Hepatocyte (in vitro differentiated cells): ENCODE data around the gene MEP1B. TPM values are rescaled to one million over a fixed set of nuclear protein-coding genes. Genes with fewer than 3 reads are reported as not detected.

Source experiments
- DNase-seq: peaks from one replicate; pipeline ENCODE4 v3.0.0-alpha.2; 2016; ENCODE audit warnings: low spot score
- H2AFZ ChIP-seq: fragments of 200-600 bp; sonication (generic); 2 replicates; pipeline ENCODE4 v1.6.0; 2016; ENCODE audit warnings: antibody characterized with exemption, mild to moderate bottlenecking
- H3K27ac ChIP-seq: fragments of 200-600 bp; sonication (generic); 2 replicates; pipeline ENCODE4 v1.5.1; 2016; ENCODE audit warnings: mild to moderate bottlenecking
- H3K27me3 ChIP-seq: fragments of 200-600 bp; sonication (generic); 2 replicates; pipeline ENCODE4 v1.6.1; 2016
- H3K36me3 ChIP-seq: fragments of 200-600 bp; sonication (generic); replicated peaks from 2 replicates; pipeline ENCODE4 v1.5.1; 2016; ENCODE audit warnings: low read depth; ENCODE audit not compliant: insufficient read depth
- H3K4me1 ChIP-seq: fragments of 200-600 bp; sonication (generic); 2 replicates; pipeline ENCODE4 v1.5.1; 2016; ENCODE audit warnings: mild to moderate bottlenecking, moderate library complexity; ENCODE audit not compliant: insufficient read depth
- H3K4me2 ChIP-seq: fragments of 200-600 bp; sonication (generic); 2 replicates; pipeline ENCODE4 v1.6.0; 2016
- H3K4me3 ChIP-seq: fragments of 200-600 bp; sonication (generic); 2 replicates; pipeline ENCODE4 v1.5.1; 2016; ENCODE audit warnings: mild to moderate bottlenecking
- H3K79me2 ChIP-seq: fragments of 200-600 bp; sonication (generic); 2 replicates; pipeline ENCODE4 v1.6.0; 2017; ENCODE audit warnings: mild to moderate bottlenecking
- H3K9me2 ChIP-seq: fragments of 200-600 bp; sonication (generic); replicated peaks from 2 replicates; pipeline ENCODE4 v1.6.0; 2017; ENCODE audit warnings: mild to moderate bottlenecking; ENCODE audit not compliant: insufficient read depth
- H3K9me3 ChIP-seq: fragments of 200-600 bp; sonication (generic); 2 replicates; pipeline ENCODE4 v1.5.1; 2016; ENCODE audit warnings: low read depth, mild to moderate bottlenecking
- H4K20me1 ChIP-seq: fragments of 200-600 bp; sonication (generic); 2 replicates; pipeline ENCODE4 v1.6.0; 2016; ENCODE audit warnings: mild to moderate bottlenecking; ENCODE audit not compliant: insufficient read depth, poor library complexity, severe bottlenecking
- EZH2 ChIP-seq: fragments of 200-600 bp; sonication (generic); IDR thresholded peaks from 2 replicates; pipeline ENCODE4 v1.6.1; 2016; ENCODE audit warnings: antibody characterized with exemption, mild to moderate bottlenecking, borderline replicate concordance
- EZH2phosphoT487 ChIP-seq: fragments of 200-600 bp; sonication (generic); IDR thresholded peaks from one replicate; pipeline ENCODE4 v1.6.1; 2018; ENCODE audit warnings: antibody characterized with exemption, mild to moderate bottlenecking, low read depth, moderate library complexity; ENCODE audit not compliant: unreplicated experiment, severe bottlenecking
- WGBS: methylation state at CpG from one replicate; pipeline ENCODE4 v1.1.6; 2016; ENCODE audit warnings: low lambda C conversion rate; ENCODE audit errors: missing lambda C conversion rate; 5-methylcytosine and 5-hydroxymethylcytosine counted together
- polyA plus RNA-seq: library from polyadenylated mRNA; unstranded; fragments of >200 nt; fragmentation: Nextera tagmentation; extraction: Ambion mirVana; gene quantifications from 2 replicates; pipeline ENCODE4 v1.2.1, GENCODE V29; 2016
- total RNA-seq: library from RNA; depleted of rRNA; stranded (reverse); fragments of >200 nt; gene quantifications from 2 replicates; pipeline ENCODE4 v1.2.3, GENCODE V29; 2014
- TF ChIP-seq, protein P1 (sequence below): fragments of 200-600 bp; sonication (generic); IDR thresholded peaks from 2 replicates; pipeline ENCODE4 v1.5.1; 2016; ENCODE audit warnings: antibody characterized with exemption, mild to moderate bottlenecking; ENCODE audit not compliant: poor library complexity

MEP1B gene
- total and polyA plus RNA-seq, 2 experiments from 2014 or later, result 0.22 to 2.3 TPM

DNA sequence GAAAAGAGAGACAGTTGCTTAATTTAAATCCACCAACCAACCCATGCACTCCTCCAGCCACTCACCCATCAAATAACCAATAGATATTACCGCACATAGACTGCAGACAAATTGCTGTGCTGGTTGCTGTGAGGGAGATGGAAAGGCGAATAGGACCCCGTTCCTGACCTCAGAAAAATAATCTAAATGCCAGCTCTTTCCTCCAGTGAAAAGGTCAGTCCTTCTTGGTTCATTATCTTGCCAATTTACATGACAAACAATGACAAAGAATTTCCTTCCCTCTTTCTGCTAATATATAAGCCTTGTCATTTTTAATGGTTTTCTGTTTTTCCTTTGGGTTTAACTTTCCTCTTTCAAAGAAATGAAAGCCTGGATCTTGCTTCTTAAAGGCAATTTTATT, 61.6 kb downstream of the MEP1B start:
- DNase-seq, result no peak
- Histone ChIP-seq H3K4me3 (no peak overlapping the region), H4K20me1 (no peaks in the 10 kb centered on the region), H3K36me3 (no peaks in the 10 kb centered on the region), H3K4me2 (no peak overlapping the region), H3K4me1 (no peaks in the 10 kb centered on the region), H3K79me2 (no peaks in the 10 kb centered on the region), H3K9me2 (no peaks in the 10 kb centered on the region), H2AFZ (no peak overlapping the region), H3K9me3 (no peaks in the 10 kb centered on the region), H3K27me3 (no peaks in the 10 kb centered on the region), H3K27ac (no peak overlapping the region)
- WGBS, result 93% methylated on average over 3 of the region's 3 CpGs
- TF ChIP-seq EZH2phosphoT487 (no peak), EZH2 (no peak)
- TF ChIP-seq, protein P1, sequence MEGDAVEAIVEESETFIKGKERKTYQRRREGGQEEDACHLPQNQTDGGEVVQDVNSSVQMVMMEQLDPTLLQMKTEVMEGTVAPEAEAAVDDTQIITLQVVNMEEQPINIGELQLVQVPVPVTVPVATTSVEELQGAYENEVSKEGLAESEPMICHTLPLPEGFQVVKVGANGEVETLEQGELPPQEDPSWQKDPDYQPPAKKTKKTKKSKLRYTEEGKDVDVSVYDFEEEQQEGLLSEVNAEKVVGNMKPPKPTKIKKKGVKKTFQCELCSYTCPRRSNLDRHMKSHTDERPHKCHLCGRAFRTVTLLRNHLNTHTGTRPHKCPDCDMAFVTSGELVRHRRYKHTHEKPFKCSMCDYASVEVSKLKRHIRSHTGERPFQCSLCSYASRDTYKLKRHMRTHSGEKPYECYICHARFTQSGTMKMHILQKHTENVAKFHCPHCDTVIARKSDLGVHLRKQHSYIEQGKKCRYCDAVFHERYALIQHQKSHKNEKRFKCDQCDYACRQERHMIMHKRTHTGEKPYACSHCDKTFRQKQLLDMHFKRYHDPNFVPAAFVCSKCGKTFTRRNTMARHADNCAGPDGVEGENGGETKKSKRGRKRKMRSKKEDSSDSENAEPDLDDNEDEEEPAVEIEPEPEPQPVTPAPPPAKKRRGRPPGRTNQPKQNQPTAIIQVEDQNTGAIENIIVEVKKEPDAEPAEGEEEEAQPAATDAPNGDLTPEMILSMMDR, result no peak

GRCh38 chr18:32252141-32252860, 62.5 kb downstream of the MEP1B start:
- WGBS, result 79% methylated on average over 8 of the region's 8 CpGs
- TF ChIP-seq EZH2phosphoT487 (no peak), EZH2 (no peak)
- TF ChIP-seq, protein P1, result no peak
- H2AFZ ChIP-seq, result no peak overlapping the region

GRCh38 chr18:32255570-32255969, 65.7 kb downstream of the MEP1B start:
- H3K4me2 ChIP-seq, result no peak overlapping the region
- H3K4me3 ChIP-seq, result no peak overlapping the region
- no peaks in the 10 kb centered on the region for H3K9me3 ChIP-seq
- H3K27ac ChIP-seq, result no peak overlapping the region
- no peaks in the 10 kb centered on the region for H3K9me2 ChIP-seq
- H3K36me3 ChIP-seq, result no peaks in the 10 kb centered on the region
- H3K27me3 ChIP-seq, result no peaks in the 10 kb centered on the region
- WGBS, result 85% methylated on average over 3 of the region's 3 CpGs
- H2AFZ ChIP-seq, result no peak overlapping the region
- no peaks in the 10 kb centered on the region for H3K79me2 ChIP-seq
- H4K20me1 ChIP-seq, result no peaks in the 10 kb centered on the region
- TF ChIP-seq EZH2phosphoT487, result no peak
- TF ChIP-seq, protein P1, result no peak
- TF ChIP-seq EZH2, result no peak
- peaks cover 6% of the 10 kb centered on the region for H3K4me1 ChIP-seq
- no peak for DNase-seq

More at GRCh38 chr18:32252141-32252860, 62.5 kb downstream of the MEP1B start:
- Histone ChIP-seq H3K4me3 (no peak overlapping the region), H3K36me3 (no peaks in the 10 kb centered on the region), H4K20me1 (no peaks in the 10 kb centered on the region), H3K4me1 (no peaks in the 10 kb centered on the region), H3K79me2 (no peaks in the 10 kb centered on the region), H3K4me2 (no peak overlapping the region), H3K9me3 (no peaks in the 10 kb centered on the region), H3K9me2 (no peaks in the 10 kb centered on the region), H3K27me3 (no peaks in the 10 kb centered on the region), H3K27ac (no peak overlapping the region)
- no peak for DNase-seq
